IMR-90 (cell line): ENCODE results near the gene BRAT1.

Experiments
- CTCF ChIP-seq: conservative IDR thresholded peaks from 2 replicates; pipeline ENCODE4 v1.5.1; 2012; ENCODE audit warnings: mild to moderate bottlenecking, low read depth, low read length, improper control_type of control experiment
- FOS ChIP-seq: fragments of 150-350 bp; IDR thresholded peaks from 2 replicates; pipeline ENCODE4 v1.6.1; 2016; ENCODE audit warnings: low read depth, low read length
- POLR2A ChIP-seq: IDR thresholded peaks from 2 replicates; pipeline ENCODE4 v1.6.1; 2012; ENCODE audit warnings: mild to moderate bottlenecking, low read depth, low read length
- RAD21 ChIP-seq: IDR thresholded peaks from 2 replicates; pipeline ENCODE4 v1.6.1; 2012; ENCODE audit warnings: low read length, improper control_type of control experiment

- no peak for TF ChIP-seq POLR2A
- TF ChIP-seq FOS, result no peak
- no peak for TF ChIP-seq CTCF
- no peak for TF ChIP-seq RAD21
These were observed 26.7 kb downstream of the BRAT1 start for GRCh38 chr7:2528481-2529095.
